SW480 (cell line): ENCODE results near the gene RILP.

Experiments
- DNase-seq: peaks from one replicate; pipeline ENCODE4 v3.0.0-alpha.2; 2016; ENCODE audit warnings: low spot score

Gene RILP

GRCh38 chr17:1604831-1605528 lies 44.7 kb downstream of the RILP start:
- no peak for DNase-seq

GRCh38 chr17:1601571-1601970 lies 48.1 kb downstream of the RILP start:
- DNase-seq = no peak

GRCh38 chr17:1598399-1599095 lies 51.1 kb downstream of the RILP start:
- no peak for DNase-seq

DNA sequence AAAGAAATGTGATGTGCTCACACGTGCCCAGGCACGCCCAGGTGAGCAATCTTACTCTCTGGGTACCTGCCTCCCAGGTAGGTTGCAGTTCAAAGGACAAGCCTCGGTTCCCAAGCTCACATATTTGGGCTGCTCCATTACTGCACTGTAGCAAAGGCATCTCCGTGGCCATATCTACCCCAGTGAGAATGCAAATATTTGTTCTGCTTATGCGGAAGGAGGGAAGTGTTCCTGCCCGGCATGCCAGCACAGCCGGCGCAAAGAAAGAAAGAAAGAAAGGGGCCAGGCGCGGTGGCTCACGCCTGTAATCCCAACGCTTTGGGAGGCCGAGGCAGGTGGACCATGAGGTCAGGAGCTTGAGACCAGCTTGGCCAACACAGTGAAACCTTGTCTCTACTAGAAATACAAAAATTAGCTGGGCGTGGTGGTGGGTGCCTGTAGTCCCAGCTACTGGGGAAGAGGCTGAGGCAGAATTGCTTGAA lies 51.8 kb downstream of the RILP start:
- no peak for DNase-seq
